Amniotic stem cell (primary cell): ENCODE measurements around the gene SIAH1.
"Not testable (repeated sequence)": the region's sequence is repeated elsewhere in the genome, so short reads cannot be mapped to it uniquely, and the experiment has no call there.

ENCODE experiments used
- DNase-seq: peaks from one replicate; lab custom pipeline; 2025; lab: John Stamatoyannopoulos, UW

The SIAH1 gene

DNA sequence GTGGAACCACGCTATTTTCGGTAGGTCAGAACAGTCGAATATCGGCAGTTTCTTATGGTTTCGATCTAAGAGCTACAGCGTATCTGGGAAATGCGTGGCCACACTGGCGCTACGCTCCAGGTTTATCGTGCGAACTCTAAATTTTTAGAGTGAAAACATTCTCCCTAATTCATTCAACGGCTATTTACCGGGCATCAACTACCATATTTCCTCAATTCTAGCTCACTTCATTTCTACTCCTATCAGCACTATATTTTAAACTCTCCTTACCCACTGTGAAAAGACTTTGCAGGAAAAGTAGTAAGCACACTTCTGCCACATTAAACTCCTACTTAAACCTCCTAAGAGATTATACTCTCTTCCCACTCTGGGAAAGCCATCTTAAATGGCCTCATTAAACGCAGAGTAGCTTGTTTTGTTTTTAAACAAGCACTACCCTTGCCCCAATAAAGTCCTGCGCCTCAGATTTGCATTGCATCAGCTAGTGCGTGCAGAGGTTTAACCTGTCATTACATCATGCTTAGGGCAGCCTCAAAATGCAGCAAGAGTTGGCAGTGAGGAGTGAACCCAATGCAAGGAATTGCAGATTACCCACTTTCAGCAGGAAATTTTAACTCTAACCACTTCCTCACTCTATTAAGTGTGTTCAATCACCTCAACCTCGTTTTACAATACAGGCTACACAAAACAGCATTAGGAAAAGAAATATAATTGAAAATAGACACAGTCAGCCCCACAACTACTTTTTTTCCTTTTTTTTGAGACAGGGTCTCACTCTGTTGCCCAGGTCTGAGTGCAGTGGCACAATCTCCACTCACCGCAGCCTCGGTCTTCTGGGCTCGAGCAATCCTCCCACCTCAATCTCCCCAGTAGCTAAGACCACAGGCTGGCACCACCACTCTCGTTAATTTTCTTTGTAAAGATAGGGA, 18.8 kb downstream of the SIAH1 start:
- DNase-seq = peak; percentile 77

DNA sequence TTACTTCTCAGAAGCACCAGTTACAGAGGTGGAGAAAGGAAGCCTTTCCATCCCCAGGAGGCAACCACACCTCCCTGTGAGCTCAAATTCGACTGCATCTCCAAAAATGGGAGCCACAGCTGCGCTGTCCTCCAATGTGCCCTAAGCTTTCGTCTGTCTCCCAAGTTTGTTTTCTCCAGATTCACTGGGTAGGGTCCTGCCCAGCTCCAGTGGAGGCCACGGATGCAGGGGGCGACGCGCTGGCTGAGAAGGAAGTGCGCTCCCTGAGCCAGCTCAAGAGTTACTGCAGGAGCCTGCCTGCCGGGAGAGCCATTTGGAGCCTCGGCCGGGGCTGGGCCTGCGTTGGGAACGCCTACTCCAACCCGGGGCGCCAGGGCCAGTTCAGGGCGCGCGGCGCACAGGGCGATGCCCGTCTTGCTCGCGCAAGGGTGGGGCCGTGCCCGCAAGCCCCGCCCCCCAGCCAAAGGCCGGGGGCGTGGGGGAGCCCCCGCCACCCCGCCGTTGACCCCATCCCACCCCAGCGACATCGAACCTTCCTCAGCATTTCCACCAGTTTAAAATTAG, 19.5 kb downstream of the SIAH1 start:
- DNase-seq = peak; percentile 59

DNA sequence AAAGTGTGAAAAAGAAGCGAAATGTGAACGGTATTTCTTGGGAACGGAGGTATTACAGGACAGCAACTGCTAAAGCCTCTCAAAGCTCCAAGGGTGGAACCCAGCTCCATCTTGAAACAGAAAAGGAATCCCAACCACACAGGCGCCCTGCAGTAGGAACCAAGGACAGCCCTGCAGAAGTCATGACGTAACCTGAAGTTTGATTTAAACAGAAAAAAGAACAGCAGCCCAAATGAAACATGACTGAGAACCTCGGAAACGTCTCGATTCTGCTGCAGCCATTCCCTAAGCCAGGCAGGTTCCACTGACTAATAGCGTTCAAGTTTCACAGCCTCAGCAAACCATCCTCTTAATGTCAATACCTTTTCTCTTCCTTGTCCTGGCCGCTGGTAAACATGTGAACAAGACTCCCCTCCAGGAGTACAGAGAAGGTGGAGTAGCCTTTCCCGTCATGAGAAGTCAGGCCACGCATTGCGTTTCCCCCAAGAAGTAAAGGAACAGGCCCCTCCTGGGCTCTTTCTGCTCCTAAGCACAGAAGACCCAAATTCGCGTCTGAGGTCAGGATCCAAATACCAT, 20.1 kb downstream of the SIAH1 start:
- no peak for DNase-seq

- DNase-seq = no peak
These were observed 23.6 kb downstream of the SIAH1 start for GRCh38 chr16:48361540-48362144.

DNA sequence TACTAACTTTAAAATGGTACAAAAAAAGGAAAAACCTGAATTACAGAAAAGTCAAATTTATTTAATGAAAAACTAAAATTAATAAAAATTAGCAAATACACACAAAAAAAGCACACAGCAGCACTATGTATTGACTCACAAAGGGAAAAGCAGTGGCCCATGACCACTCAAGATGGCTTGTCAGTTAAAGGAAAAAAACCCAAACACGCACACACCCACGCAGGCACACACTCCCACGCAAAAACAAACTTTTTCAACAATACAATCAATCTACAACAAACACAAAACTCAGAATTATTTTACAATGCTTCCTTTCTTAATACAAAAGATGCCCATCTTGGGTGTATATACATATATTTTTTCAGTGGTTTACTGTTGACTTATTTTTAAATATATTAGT, 24.2 kb downstream of the SIAH1 start:
- no peak for DNase-seq

- DNase-seq = no peak
These were observed 25.2 kb downstream of the SIAH1 start for GRCh38 chr16:48359983-48360382.

GRCh38 chr16:48358419-48358818, 26.8 kb downstream of the SIAH1 start:
- no peak for DNase-seq

GRCh38 chr16:48356633-48357376, 28.4 kb downstream of the SIAH1 start:
- DNase-seq = no peak

DNA sequence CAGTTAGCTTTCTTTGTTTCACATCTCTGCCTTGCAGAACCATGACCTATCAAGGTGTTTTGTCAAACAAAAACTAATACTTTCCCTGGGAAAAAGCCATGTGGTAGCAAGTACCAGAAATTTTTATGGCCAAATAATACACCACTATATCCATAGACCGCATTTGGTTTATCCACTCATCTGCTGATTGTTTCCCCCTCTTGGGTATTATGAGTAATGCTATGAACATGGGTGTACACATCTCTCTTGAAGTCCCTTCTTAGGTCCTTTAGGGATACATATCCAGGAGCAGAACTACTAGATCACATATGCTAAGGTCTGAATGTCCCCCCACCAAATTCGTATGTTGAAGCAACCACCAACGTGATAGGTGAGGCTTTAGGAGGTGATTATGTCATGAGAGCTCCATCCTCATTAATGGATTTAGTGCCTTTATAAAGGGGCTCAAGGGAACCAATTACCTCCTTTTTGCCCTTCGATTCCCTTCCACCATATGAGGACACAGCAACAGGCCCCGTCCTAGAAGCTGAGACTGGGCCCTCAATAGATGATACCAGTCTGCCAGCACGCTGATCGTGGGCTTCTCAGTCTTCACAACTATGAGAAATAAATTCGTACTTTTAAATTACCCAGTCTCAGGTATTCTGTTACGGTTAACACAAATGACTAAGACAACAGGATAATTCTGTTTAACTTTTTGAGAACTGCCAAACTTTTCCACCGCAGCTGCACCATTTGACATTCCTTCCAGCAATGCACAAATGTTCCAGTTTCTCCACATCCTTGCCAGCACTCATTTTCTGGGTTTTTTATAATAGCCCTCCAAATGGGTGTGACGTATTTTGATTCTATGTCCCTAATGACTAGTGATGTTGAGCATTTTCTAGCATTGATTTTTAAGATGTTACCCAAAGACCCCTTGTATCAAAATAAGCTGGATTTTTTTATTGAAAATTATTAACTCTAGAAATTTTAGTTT, 30.0 kb downstream of the SIAH1 start:
- DNase-seq = no peak

GRCh38 chr16:48354385-48354784, 30.8 kb downstream of the SIAH1 start:
- not testable (repeated sequence) for DNase-seq

DNA sequence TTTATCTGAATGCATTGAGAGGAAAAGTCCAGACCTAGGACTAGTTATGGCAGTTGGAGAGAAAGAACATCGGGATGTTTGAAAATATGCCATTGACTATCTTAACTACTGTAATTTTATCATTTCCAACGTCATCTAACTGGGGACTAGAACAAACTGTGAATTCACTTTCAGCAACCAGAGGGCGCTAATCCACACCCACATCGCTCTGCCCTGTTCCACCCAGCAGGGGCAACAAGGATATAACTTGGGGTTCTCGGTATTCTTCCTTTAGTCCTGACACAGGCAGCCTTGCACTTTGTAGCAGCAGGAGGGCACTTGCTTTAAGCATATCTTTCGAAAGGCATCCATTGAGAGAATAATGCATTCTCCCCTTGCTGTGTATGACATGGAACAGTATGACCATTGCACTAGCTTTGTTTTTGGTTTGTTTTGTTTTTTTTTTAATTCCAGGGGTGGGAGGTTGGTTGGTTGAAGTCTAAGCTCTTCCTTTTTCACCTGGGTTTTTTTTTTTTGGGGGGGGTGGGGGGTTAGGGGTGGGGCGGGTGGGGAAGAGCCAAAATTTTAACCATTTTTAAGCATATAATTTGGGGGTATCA, 31.5 kb downstream of the SIAH1 start:
- peak; percentile 40 for DNase-seq

GRCh38 chr16:48352648-48353390, 32.4 kb downstream of the SIAH1 start:
- no peak for DNase-seq

DNA sequence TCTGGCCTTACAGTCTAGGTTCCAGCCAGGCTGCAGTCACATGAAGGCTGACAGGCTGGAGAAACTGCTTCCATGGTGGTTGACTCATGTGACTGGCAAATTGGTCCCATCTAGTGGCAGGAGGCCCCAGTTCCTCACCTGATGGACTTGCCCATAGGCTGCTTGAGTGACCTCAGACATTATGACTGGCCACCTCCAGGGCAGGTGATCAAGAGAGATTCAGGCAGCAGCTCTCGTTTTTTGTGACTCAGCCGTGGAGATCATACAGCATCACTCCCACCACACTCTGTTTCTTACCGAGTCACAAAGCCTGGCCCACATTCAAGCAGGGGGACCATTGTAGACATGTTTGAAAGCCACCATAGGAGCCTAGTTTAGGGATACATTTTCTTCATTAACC, 34.5 kb downstream of the SIAH1 start:
- DNase-seq = no peak

DNA sequence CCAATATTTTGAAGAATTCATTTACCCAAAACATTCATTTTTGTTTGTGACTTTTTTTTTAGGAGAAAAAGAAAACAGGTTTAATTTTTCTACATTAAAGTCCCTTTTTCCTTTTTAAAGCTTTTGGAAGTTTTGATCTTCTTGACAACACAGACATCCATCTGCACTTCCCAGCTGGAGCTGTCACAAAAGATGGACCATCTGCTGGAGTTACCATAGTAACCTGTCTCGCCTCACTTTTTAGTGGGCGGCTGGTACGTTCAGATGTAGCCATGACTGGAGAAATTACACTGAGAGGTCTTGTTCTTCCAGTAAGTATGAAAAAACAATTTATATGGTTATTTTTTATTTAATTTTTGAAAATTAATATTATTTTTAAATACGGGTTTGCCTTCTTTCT, 37.2 kb downstream of the SIAH1 start:
- no peak for DNase-seq

GRCh38 chr16:48347191-48347865, 37.9 kb downstream of the SIAH1 start:
- no peak for DNase-seq

- DNase-seq = no peak
These were observed 42.6 kb downstream of the SIAH1 start for GRCh38 chr16:48342591-48342990.

GRCh38 chr16:48340054-48340453, 45.2 kb downstream of the SIAH1 start:
- DNase-seq = no peak

DNA sequence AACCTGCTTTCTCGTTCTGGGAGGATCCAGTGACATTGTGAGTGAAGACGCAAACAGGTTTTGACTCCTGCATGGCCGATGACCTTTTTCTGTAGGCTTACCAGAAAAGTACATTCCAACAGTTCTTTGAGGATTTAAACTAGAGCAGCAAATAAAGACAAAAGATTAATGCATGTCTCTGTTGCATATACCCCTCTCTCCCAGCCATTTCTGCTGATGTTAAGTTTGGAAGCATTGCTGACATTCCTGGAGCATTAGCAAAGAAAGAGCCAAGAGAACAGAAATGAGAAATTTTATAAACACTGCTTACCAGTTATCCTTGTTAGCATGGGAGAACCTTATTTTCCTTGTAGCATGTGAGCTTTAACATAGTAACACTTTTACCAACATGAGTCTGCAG, 49.3 kb downstream of the SIAH1 start:
- no peak for DNase-seq

- no peak for DNase-seq
These were observed 50.9 kb downstream of the SIAH1 start for GRCh38 chr16:48334325-48334724.
